Skin of body (tissue), 2 donors: Measurements from ENCODE around the gene ALDH7A1. TPM values are rescaled to one million over a fixed set of nuclear protein-coding genes. Genes with fewer than 3 reads are reported as not detected.
"Not testable (repeated sequence)": the region's sequence is repeated elsewhere in the genome, so short reads cannot be mapped to it uniquely, and the experiment has no call there.

Source experiments
- DNase-seq: peaks from one replicate; lab custom pipeline; 2025; lab: John Stamatoyannopoulos, UW
- total RNA-seq: library from RNA; depleted of rRNA; stranded (reverse); fragments of >200 nt; gene quantifications from one replicate; pipeline ENCODE4 v1.2.3, GENCODE V29; 2014

Gene ALDH7A1
- total RNA-seq, 1 donor from 2014 or later = 54.3 TPM

DNA sequence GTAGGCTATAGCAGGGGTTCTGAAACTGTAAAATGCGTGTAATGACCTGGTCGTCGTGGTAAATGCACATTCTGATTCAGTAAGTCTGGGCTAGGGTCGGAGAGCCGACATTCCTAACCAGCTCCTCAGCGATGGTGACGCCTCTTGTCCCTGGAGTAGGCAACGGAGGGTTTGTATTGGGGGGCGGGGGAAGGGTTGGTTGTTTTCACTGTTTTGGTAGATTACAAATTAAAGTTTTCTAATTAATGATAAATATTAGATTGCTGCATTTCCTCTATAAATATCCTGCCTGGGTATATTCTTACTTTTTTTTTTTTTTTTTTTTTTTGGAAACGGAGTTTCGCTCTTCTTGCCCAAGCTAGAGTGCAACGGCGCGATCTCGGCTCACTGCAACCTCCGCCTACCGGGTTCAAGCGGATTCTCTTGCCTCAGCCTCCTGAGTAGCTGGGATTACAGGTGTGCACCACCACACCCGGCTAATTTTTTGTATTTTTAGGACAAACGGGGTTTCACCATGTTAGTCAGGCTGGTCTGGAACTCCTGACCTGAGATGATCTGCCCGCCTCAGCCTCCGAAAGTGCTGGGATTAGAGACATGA lies 566 bp upstream of the ALDH7A1 start:
- DNase-seq = no peak

DNA sequence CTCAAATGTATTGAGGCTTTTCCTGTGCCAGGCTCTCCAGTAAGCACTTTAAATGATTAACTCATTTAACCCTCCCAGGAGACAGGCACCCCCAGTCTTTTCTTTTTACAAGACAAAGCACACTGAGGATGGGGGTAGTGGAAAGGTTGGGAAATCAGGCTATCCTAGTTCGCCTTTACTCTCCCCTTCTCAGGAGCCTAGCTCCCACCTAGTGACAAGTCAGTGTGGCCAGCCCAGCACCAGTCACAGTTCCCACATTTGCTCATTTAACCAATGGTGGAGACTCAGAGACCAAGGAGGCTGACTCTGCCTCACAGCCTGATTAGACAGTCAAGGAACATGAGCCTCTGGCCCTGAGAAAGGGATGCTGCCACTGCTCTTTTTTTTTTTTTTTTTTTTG lies 3.5 kb downstream of the ALDH7A1 start:
- no peak for DNase-seq

DNA sequence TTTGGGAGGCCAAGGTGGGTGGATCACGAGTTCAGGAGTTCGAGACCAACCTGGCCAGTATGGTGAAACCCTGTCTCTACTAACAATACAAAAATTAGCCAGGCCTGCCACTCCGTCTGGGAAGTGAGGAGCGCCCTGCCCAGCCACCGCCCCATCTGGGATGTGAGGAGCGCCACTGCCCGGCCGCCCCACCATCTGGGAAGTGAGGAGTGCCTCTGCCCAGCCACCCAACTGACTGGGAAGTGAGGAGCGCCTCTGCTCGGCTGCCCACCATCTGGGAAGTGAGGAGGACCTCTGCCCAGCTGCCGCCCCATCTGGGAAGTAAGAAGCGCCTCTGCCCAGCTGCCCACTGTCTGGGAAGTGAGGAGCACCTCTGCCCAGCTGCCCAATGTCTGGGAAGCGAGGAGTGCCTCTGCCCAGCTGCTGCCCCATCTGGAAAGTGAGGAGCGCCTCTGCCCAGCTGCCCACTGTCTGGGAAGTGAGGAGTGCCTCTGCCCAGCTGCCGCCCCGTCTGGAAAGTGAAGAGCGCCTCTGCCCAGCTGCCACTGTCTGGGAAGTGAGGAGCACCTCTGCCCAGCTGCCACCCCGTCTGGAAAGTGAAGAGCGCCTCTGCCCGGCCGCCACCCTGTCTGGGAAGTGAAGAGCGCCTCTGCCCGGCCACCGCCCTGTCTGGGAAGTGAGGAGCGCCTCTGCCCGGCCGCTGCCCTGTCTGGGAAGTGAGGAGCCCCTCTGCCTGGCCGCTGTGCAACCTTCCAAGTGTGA lies 5.3 kb downstream of the ALDH7A1 start:
- no peak for DNase-seq

DNA sequence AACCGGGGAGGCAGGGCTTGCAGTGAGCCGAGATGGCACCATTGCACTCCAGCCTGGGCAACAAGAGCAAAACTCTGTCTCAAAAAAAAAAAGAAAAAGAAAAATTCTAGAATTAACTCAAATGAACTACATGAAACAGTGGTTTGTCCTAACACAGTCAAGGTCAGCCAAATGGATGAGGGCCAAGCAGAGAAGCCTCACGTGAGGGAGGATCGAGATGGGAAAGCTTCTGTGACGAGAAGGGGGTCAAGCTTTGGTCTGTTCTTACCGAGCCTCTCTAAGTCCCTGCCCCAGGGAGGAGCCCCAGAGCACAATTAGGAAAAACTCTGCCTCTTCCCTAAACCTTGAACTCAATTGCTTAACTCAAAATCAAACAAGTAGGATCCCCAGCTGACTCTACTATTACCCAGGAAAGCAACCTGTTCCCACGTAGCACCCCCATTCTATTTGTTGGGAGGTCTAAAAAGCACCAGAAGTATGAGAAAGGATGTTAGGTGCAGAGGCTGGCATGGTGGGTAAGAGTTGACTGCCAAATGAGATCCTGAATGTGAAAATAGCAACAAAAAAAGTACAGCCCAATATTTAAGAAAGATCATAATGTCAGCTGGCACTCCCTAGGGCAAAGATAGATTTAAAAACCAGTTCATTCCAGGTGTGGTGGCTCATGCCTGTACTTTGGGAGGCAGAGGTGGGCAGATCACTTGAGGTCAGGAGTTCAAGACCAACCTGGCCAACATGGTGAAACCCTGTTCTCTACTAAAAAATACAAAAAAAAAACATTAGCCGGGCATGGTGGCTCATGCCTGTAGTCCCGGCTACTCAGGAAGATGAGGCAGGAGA lies 7.2 kb downstream of the ALDH7A1 start:
- no peak for DNase-seq

DNA sequence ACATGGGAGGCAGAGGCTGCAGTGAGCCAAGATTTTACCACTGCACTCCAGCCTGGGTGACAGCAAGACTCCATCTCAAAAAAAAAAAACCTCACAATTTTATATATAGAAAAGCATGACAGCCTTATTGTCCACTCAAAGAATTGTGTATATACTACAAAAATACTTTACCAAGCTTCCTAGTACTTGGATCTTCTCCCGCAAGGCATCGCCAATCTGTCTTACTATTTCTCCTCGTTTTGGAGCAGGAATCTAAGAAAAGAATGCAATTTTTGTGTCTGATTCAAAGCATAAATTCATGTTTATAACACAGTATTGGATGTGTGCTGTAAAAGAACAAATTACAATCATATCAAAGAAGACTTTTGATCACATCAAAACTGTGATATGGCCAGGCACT lies 11.3 kb downstream of the ALDH7A1 start:
- no peak for DNase-seq

DNA sequence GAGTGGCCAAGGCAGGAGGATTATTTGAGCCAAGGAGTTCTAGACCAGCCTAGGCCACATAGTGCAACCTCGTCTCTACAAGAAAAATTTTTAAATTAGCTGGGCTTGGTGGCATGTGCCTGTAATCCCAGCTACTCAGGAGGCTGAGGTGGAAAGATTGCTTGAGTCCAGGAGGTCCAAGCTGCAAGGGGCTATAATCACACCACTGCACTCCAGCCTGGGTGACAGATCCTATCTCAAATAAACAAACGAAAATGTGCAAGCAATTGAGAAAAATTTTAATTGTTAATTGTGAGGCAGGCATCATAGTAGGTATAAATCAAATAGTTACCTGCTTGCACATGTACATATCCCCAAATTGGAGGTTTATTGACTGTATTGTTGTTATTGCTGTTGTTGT lies 15.3 kb downstream of the ALDH7A1 start:
- DNase-seq = no peak

DNA sequence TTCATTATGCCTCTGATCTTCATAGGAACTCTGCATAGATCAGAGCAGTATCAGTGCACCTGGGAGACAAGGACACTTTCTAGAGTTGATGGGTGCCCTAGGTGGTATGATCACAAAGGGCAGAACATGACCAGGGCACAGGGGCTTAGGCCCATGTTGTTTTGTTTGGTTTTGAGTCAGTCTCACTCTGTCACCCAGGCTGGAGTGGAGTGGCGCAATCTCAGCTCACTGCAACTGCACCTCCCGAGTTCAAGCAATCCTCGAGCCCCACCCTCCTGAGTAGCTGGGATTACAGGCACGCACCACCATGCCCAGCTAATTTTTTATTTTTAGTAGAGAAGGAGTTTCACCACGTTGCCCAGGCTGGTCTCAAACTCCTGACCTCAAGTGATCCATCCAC lies 17.6 kb downstream of the ALDH7A1 start:
- DNase-seq = no peak

DNA sequence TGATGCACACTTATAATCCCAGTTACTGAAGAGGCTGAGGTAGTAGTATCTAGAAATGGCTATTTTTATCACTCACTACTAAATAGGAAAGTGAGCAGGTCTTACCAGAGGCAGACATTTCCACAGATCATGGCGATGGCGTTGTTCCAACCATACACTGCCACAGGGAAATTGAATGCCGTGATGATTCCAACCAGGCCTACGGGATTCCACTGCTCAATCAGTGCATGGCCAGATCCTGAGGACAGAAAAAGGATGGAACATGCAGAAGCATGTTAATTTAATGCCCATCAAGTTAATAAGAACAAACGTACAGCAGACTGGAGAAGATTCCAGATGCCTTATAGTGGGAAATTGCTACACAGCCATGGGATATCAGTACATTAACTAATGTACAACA lies 18.0 kb downstream of the ALDH7A1 start:
- DNase-seq = no peak

DNA sequence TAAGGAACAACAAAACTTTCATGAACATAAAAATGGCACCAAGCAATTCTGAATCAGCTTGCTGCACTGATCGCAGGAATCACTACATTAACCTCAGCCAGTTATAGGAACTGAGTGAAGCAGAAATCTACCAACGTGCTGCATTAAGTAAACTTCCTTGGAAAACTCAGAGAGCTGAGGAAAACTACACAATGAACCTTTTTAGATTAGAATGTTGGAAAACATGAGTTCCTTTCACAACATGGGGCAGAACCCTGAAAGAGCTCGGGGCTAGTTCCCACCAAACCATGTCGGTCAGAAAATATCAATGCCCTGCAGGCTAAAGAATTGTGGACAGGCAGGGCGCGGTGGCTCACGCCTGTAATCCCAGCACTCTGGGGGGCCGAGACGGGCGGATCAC lies 19.4 kb downstream of the ALDH7A1 start:
- no peak for DNase-seq

DNA sequence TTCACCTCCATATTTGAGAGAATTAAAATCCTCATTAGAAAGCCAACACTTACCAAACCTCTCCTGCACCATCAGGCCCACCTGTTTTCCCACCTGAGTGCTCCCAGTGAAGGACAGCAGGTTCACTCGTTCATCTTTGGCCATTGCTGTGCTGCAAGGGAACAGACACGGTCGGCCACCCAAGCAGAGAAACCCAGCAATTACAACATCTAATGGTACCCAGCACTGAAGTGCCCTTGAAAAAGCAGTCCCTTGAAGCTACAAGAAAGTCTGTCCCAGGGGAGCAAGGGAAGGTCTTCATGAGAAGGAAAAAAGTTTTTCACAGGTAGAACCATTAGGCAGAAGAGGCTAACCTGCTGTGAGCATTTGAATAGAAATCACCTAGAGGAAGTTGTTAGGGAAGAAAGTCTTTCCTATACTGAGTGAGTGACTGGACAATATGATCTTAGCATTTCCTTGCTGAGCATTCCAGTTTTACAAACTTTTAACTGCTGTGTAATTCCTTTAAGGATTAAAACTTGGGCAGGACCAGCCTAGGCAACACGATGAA lies 26.7 kb downstream of the ALDH7A1 start:
- no peak for DNase-seq

DNA sequence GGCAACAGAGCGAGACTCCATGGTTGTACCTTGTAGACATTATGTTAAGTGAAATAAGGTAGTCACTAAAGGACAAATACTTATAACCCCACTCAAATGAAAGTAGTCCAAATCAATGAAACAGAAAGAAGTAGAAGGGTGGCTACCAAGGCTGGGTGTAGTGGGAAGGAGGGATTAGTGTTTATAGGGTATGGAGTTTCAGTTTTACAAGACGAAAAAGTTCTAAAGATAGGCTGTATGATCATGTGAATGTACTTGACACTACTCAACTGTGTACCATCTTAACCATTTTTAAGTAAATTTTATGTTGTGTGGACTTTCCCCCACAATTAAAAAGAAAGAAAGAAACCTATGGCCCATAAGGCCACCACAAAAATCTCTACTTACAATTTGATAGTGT lies 32.2 kb downstream of the ALDH7A1 start:
- no peak for DNase-seq

DNA sequence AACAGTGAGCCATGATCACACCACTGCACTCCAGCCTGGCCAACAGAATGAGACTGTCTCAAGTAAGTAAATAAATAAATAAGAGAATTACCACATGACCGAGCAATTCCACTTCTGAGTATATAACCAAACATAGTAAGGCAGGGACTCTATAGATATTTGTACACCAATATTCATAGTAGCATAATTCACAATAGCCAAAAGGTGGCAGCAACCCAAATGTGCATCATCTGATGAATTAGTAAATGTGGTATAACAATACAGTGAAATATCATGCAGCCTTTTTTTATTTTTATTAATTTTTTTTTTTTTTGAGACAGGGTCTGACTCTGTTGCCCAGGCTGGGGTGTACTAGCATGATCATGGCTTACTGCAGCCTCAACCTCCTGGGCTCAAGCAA lies 33.1 kb downstream of the ALDH7A1 start:
- DNase-seq = no peak

DNA sequence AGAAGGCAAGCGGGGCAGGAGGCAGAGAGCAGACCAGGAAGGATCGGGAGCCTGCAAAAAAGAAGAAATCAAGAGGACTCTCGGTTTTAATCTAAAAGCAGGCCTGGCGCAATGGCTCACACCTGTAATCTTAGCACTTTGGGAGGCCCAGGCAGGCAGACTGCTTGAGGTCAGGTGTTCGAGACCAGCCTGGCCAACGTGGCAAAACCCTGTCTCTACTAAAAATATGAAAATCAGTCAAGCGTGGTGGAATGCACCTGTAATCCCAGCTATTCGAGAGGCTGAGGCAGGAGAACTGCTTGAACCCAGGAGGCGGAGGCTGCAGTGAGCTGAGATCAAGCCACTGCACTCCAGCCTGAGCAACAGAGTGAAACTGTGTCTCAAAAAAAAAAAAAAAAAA lies 39.9 kb downstream of the ALDH7A1 start:
- DNase-seq = not testable (repeated sequence)

DNA sequence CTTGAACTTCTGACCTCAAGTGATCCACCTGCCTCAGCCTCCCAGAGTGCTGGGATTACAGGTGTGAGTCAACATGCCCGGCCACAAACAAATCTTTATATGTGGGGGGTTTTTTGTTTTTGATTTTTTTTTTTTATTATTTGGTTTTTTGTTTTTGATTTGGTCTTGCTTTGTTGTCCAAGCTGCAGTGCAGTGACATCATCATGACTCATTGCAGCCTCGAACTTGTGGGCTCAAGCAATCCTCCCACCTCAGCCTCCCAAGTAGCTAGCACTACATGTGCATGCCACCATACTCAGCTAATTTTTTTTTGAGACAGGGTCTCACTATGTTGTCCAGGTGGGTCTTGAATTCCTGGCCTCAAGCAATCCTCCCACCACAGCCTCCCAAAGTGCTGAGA lies 42.4 kb downstream of the ALDH7A1 start:
- no peak for DNase-seq

DNA sequence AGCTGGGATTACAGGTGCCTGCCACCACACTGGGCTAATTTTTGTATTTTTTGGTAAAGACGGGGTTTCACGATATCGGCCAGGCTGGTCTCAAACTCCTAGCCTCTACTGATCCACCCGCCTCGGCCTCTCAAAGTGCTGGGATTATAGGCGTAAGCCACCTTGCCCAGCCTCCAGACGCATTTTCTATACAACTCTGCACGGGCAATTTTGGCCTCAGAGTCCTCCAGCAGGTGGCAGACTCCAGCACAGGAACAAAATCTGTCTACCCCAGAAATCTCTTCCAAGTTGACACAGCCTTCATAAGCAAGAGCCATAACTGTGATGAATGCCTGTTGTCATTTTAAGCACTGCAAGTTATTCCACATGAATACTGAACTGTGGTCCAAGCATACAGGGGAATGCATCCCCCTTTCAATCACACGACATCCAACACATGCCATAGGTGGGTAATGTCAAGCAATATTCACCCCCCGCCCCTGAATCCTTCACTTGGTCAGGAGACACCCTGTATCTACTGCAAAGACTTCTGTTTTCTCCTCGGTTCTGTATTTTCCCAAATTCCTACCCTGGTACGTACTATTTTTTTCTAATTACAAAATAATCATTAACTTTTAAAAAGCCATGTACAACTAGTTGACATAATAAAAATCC lies 50.8 kb downstream of the ALDH7A1 start:
- DNase-seq = peak; percentile 3

DNA sequence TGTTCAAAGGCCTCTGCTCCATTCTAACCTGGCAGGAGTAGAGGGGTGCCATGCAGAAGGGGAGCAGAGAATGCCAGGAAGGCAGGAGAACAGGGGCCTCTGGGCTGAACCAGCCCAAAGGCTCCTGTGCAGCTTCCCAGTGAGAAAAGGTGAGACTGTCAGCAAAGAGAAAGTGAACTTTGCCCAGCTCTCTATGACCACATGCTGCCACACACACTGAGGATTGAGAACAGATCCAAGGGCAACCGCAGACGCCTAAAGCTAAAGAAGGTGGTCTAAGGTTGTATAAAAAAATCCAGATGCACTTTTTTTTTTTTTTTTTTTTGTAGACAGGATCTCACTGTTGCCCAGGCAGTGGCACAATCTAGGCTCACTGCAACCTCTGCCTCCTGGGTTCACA lies 51.4 kb downstream of the ALDH7A1 start:
- no peak for DNase-seq

DNA sequence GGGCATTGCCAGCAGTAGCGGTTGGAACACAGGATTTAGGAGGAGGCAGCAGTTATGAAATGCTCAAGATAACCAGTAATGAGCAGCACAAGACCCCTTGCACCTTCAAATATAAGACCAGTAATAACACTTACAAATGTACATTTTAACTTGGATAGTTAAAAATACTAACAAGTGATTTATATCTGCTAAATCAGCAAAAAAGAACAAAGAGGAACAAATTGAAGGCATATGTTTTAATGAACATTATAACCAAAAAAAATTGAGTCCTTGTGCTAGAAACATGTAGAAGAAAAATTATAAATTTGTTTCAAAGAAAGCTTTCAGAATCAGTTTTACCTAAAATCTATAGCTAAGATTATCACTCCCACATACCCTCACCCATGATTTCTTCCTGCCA lies 52.0 kb downstream of the ALDH7A1 start:
- DNase-seq = no peak

DNA sequence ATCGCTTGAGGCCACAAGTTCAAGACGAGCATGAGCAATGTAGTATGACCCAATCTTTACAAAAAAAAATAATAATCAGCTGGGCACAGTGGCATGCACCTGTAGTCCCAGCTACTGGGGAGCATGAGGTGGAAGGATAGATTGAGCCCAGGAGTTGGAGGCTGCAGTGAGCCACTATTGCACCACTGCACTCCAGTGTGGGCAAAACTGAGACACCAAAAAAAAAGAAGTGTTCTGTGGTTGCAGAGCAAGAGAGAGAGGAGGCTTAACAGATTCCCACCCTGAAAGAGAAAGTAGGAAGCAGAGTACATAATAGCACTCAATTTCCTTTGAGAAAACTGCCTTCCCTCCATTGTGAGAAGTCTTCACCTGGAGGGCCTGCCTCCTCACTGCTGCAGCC lies 52.6 kb downstream of the ALDH7A1 start:
- DNase-seq = no peak

DNA sequence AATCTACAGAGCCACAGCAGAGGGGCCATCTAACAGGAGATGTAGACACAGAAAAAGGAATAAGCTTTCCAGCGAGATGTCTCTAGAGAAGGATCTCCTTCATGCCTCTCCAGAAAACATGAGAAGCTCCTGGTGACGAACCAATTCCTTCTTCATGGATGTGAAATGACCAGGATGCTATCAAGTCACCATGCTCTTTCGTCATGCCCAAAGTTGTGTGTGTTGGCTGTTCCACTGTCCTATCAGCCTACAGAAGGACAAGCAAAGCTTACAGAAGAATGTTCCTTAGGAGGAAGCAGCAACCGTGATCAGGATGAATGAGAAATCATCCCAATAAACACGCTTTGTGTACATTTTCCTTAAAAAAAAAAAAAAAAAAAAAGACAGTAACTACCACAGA lies 54.4 kb downstream of the ALDH7A1 start:
- DNase-seq = no peak

DNA sequence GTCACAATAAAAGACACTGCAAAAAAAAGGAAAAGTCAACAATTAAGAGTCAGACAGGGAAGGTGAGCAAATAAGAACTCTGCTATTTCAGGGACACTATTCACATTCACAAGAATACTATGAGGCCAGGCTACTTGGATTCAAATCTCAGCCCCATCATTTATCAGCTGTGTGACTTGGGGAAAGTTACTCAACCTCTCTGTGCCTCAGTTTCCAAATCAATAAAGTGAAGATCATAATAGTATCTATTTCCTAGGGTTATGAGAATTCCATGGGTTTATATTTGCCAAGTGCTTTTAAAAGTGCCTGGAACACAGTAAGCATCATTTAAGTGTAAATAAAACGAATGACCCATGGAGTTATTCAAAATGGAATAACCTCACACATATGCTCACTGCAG lies 56.4 kb downstream of the ALDH7A1 start:
- no peak for DNase-seq

DNA sequence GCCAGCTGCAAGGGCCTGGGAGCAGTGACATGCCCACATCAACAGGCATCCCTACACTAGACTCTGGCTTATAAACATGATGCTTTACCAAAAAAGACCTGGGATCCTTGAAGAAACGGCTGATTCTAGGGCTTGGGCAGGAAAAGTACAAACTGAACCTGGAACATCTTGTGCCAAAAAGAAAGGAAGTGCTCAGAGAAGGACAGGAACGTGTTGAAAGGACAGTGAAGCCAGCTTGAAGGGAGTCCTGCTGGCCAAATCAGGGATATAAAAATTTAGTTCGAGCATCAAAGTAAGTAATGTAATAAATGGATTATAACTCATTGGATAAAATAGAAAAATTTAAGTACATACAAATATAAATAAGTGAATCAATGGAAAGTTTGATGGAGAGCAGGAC lies 58.1 kb downstream of the ALDH7A1 start:
- no peak for DNase-seq
